Gastrocnemius medialis (tissue), 4 donors: ENCODE measurements around the gene PRKAG2. TPM values are rescaled to one million over a fixed set of nuclear protein-coding genes. Genes with fewer than 3 reads are reported as not detected.

ENCODE experiments used
- ATAC-seq, 2 donors: fragments of 150-250 bp; one replicate each; pipeline ENCODE4 v1.9.1; 2016
- DNase-seq, 2 donors: peaks; one replicate each; pipeline ENCODE4 v3.0.0-alpha.2; 2019
- H3K27ac ChIP-seq, 4 donors: fragments of 200-600 bp; sonication (generic); 1 replicate in 1 of 4; 2 replicates in 3 of 4; pipeline ENCODE4 v1.5.1; 2016 to 2018; ENCODE audit warnings: mild to moderate bottlenecking in 2 of 4, moderate library complexity in 1 of 4
- H3K27me3 ChIP-seq, 3 donors: fragments of 200-600 bp; sonication (generic) in 2 of 3; 1 replicate in 1 of 3; 2 replicates in 2 of 3; pipeline versions ENCODE4 v1.5.1 to v1.6.0; 2016 to 2019; ENCODE audit warnings: mild to moderate bottlenecking in 1 of 3, moderate library complexity in 1 of 3
- H3K36me3 ChIP-seq, 2 donors: fragments of 200-600 bp; sonication (generic) in 1 of 2; one replicate each; pipeline ENCODE4 v1.5.1; 2017 to 2018
- H3K4me1 ChIP-seq, 2 donors: fragments of 200-600 bp; sonication (generic) in 1 of 2; one replicate each; pipeline ENCODE4 v1.5.1; 2016 to 2017; ENCODE audit warnings: mild to moderate bottlenecking in 2 of 2
- H3K4me3 ChIP-seq, 4 donors: fragments of 200-600 bp; sonication (generic) in 3 of 4; 1 replicate in 1 of 4; 2 replicates in 3 of 4; pipeline ENCODE4 v1.5.1; 2016 to 2019; ENCODE audit warnings: mild to moderate bottlenecking in 2 of 4
- H3K9me3 ChIP-seq, 3 donors: fragments of 200-600 bp; sonication (generic) in 2 of 3; 1 replicate in 1 of 3; 2 replicates in 2 of 3; pipeline ENCODE4 v1.5.1; 2016 to 2019
- CTCF ChIP-seq, 5 experiments: fragments of 450-650 bp in 3 of 5; fragments of 200-600 bp in 2 of 5; sonication (generic) in 2 of 5; IDR thresholded peaks in 4 of 5; conservative IDR thresholded peaks in 1 of 5; 1 replicate in 4 of 5; 2 replicates in 1 of 5; pipeline ENCODE4 v1.5.1; 2016 to 2019; ENCODE audit warnings: antibody characterized with exemption in 5 of 5, mild to moderate bottlenecking in 3 of 5, moderate library complexity in 3 of 5
- POLR2A ChIP-seq, 2 donors: fragments of 450-650 bp; IDR thresholded peaks; one replicate each; pipeline ENCODE4 v1.6.1; 2017; ENCODE audit warnings: antibody characterized with exemption in 2 of 2, mild to moderate bottlenecking in 2 of 2, moderate library complexity in 2 of 2
- in situ Hi-C, 4 donors: fragments of 200-750 bp; cut with MboI; loops; one replicate each; pipeline versions ENCODE4 v1.15.0 to v1.8.0; 2017; ENCODE audit warnings: low sequenced_read_pairs in 4 of 4
- intact Hi-C: fragments of 100-400 bp; cut with DNase I; formaldehyde crosslinking; loops from one replicate; pipeline ENCODE4 v1.15.1; 2023; ENCODE audit warnings: low total_unique reads
- total RNA-seq, 4 donors: library from RNA; depleted of rRNA; stranded (reverse); fragments of >200 nt; gene quantifications; one replicate each; pipeline versions ENCODE4 v1.1.0 to v1.2.3, GENCODE V29; 2016

The PRKAG2 gene
- total RNA-seq, 4 donors from 2014 or later: 5.3 to 32.6 (median 13.9) TPM

DNA sequence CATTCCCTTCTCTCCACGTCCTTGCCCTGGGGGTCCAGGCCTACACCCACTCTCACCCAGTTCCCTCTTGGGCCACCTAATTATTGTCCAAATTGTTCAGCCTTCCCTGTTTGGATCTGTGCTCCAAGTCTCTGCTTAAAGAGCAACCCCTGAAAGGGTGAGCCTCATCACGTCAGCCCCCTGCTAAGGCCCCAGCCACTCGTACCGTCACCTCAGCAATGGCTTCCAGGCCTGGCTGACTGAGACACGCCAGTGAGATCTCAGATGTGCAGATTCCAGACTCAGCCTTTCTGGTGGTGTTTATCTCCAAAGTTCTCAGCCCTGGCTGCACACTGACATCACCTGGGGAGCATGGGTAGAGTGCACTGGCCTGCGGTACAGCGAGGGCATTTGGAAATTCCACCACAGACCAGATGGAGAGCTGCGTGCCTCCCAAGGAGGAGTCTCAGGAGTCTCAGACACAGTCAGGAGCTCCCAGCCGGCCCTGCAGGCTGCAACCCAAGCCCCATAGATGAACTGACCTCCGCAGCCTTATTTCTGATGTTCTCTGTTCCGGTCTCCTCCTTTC is 87.5 kb downstream of the PRKAG2 start:
- TF ChIP-seq POLR2A (IDR thresholded peaks at IDR 0.05) (no peak), CTCF (IDR thresholded peaks at IDR 0.05 in 4 of 5, conservative IDR thresholded peaks at IDR 0.05 in 1 of 5) (no peak)
- ATAC-seq: no peak
- Histone ChIP-seq H3K4me1 (peaks cover 0 to 9% of the 10 kb centered on the region in 2 donors), H3K4me3 (no peak overlapping the region), H3K27me3 (no peaks in the 10 kb centered on the region), H3K36me3 (no peaks in the 10 kb centered on the region), H3K27ac (no peak overlapping the region), H3K9me3 (no peaks in the 10 kb centered on the region)
- in situ Hi-C loops (loop anchor here in 1 of 4 donors (25.0 kb wide), 1 partner anchor 148 kb away; no protein-coding TSS in a partner anchor), intact Hi-C loops (loop anchor here (10.0 kb wide), 1 partner anchor 205 kb away; no protein-coding TSS in a partner anchor)
- DNase-seq: no peak

- Histone ChIP-seq H3K4me3 (no peak overlapping the region), H3K27ac (no peak overlapping the region), H3K27me3 (no peaks in the 10 kb centered on the region), H3K9me3 (no peaks in the 10 kb centered on the region), H3K36me3 (no peaks in the 10 kb centered on the region), H3K4me1 (peaks cover 0 to 9% of the 10 kb centered on the region in 2 donors)
- DNase-seq (no peak), ATAC-seq (no peak)
- no peak for TF ChIP-seq POLR2A (IDR thresholded peaks at IDR 0.05)
- TF ChIP-seq CTCF (IDR thresholded peaks at IDR 0.05 in 4 of 5, conservative IDR thresholded peaks at IDR 0.05 in 1 of 5): no peak
- in situ Hi-C loops (loop anchor here in 1 of 4 donors (25.0 kb wide), 1 partner anchor 150 kb away; no protein-coding TSS in a partner anchor), intact Hi-C loops (loop anchor here (10.0 kb wide), 1 partner anchor 207 kb away; no protein-coding TSS in a partner anchor)
Observed at GRCh38 chr7:151787348-151787747, 89.6 kb downstream of the PRKAG2 start.

- in situ Hi-C loops (loop anchor here in 1 of 4 donors (25.0 kb wide), 1 partner anchor 150 kb away; no protein-coding TSS in a partner anchor), intact Hi-C loops (loop anchor here (10.0 kb wide), 1 partner anchor 208 kb away; no protein-coding TSS in a partner anchor)
Observed at GRCh38 chr7:151786936-151787335, 90.0 kb downstream of the PRKAG2 start.

DNA sequence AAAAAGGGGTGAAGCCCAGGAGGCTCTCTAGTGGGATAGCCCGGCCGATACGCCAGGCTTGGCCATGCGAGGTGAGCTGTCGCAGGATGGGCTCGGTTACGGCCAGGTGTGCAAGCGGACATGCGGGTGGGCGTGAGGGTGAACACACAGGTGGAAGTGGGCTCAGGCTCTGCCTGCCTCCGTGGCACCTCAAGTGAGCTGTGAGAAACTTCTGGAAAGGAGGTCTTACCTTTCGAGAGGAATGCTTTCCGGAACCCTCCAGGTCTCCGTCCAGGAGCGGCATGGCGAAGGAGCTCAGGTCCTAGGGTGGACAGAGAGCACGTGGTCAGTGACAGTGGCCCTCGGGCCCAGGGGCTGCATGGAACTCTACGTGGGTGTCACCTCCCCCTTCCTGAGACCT is 90.7 kb downstream of the PRKAG2 start:
- no peaks in the 10 kb centered on the region for H3K27me3 ChIP-seq
- H3K36me3 ChIP-seq: no peaks in the 10 kb centered on the region
- no peak overlapping the region for H3K27ac ChIP-seq
- intact Hi-C loops (loop anchor here (10.0 kb wide), 1 partner anchor 209 kb away; no protein-coding TSS in a partner anchor), in situ Hi-C loops (loop anchor here in 1 of 4 donors (25.0 kb wide), 1 partner anchor 151 kb away; no protein-coding TSS in a partner anchor)
- DNase-seq (no peak), ATAC-seq (no peak)
- peaks cover 0 to 9% of the 10 kb centered on the region in 2 donors for H3K4me1 ChIP-seq
- TF ChIP-seq POLR2A (IDR thresholded peaks at IDR 0.05): no peak
- no peak for TF ChIP-seq CTCF (IDR thresholded peaks at IDR 0.05 in 4 of 5, conservative IDR thresholded peaks at IDR 0.05 in 1 of 5)
- H3K4me3 ChIP-seq: no peak overlapping the region
- no peaks in the 10 kb centered on the region for H3K9me3 ChIP-seq

More at GRCh38 chr7:151786936-151787335, 90.0 kb downstream of the PRKAG2 start:
- Histone ChIP-seq H3K27ac (no peak overlapping the region), H3K9me3 (no peaks in the 10 kb centered on the region), H3K27me3 (no peaks in the 10 kb centered on the region), H3K4me1 (peaks cover 0 to 9% of the 10 kb centered on the region in 2 donors), H3K4me3 (no peak overlapping the region), H3K36me3 (no peaks in the 10 kb centered on the region)
- DNase-seq: no peak
- TF ChIP-seq CTCF (IDR thresholded peaks at IDR 0.05 in 4 of 5, conservative IDR thresholded peaks at IDR 0.05 in 1 of 5) (no peak), POLR2A (IDR thresholded peaks at IDR 0.05) (no peak)
- no peak for ATAC-seq
